HG03521 (cell line): ENCODE data around the gene POU6F2.

Source experiments
- ATAC-seq: cut with Tn5 transposase; IDR thresholded peaks from one replicate; pipeline ENCODE4 v1.9.1; 2021; ENCODE audit warnings: mild to moderate bottlenecking, moderate library complexity; ENCODE audit not compliant: unreplicated experiment

The POU6F2 gene

DNA sequence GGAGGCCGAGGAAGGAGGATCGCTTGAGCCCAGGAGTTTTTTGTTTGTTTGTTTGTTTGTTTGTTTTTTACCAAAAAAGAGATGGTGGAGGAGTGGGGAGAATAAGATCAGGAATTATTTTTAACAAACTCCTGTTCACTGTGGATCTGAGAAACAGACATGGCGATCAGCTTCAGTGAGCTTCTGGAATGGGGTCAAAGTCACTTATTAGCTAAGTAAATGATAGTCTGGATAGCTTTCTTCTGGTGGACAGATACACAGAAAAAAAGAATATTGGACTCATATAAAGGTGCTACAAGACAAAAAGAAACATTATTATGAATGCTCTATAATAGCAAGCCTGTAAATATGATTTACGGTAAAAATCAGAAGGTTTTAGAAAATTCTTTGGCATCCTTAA lies 85.1 kb downstream of the POU6F2 start:
- no peak for ATAC-seq

DNA sequence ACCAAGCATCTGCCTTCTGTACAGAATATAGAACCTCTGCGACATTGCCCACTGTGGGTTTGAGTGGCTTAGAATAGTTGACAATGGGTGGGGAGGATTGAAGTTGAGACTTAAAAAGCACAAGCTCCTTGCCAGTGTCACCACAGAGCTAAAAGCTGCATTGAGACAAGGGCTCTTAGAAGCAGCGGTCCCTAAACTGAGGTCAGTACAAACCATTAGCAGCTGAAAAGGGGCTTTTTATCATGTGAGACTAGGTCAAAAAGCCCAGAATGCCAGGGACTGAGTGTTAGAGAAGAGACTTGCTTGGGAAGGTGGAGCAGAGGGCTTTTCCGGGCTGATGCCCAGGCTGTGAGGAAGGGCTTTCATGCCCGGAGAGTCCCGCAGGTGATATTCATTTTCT lies 91.3 kb downstream of the POU6F2 start:
- no peak for ATAC-seq

DNA sequence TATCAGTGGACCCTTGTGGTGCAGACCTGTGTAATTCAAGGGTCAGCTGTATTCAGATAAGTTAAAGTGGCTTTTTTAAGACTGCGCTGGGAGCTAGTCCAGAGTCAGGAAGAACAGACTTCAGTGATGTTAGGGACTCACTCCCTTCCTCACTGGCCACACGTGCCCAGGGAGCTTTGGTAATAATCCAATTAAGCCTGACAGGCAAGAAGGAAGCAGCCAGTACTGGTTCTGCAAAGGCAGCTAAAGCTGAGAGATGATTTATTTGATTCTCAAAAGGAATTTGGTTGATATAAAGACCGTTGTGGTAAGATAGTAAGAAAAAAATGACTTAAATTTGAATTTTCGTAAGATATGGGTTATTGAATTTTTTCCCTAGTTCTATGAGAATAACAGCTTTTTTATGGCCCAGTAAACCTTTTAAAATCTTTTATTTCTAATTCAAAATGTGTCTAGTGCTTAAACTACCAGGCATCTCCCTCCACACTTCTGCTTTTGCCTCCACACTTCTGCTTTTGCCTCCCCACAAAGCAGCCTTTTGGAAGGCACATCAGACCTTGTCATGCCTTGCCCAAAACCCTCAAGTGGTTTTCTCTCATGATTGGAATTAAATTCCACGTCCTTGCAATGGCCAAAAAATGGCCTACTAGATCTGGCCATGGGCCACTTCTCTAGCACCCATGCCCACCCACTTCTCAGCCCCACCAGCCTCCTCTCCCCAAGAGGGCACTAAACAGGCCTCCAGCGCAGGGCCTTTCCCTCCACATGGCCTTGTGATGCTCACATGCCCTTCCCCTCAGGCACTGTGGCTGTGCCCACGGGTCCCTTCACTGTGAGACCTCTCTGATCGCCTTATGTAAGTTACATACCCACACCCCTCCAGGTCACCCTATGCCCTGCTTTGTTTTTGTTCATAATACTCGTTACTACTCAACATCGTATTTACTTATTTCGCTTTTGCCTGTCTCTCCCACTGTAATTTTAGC lies 92.5 kb downstream of the POU6F2 start:
- ATAC-seq: no peak

DNA sequence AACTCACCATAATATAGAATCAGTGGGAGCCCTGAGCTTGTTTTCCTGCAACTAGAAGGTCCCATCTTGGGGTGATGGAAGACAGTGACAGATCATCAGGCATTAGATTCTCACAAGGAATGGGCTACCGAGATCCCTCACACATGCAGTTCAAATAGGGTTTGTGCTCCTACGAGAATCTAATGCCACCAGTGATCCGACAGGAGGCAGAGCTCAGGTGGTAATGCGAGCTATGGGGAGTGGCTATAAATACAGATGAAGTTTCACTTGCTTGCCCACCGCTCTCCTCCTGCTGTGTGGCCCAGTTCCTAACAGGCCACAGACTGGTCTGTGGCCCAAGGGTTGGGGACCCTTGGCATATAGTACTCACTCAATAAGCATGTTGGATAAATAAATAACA lies 93.4 kb downstream of the POU6F2 start:
- ATAC-seq: no peak

DNA sequence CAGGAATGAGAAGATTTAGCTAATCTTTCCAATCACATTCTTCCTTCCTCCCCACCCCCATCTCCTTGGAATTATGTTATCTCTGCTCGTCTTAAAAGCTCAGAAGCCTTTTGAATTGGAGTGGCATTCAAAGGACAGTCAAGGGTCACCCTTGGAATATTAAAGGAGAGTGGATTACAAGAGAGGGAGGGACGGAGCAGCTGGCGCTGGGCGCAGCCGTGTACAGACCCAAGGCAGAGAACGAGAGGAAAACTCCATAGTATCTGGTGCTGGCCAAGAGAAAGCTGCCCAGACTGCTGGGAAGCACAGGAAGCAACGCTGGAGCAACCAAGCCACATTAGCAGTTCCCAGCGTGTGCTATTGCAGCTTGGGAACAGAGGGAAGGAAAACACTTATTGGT lies 95.7 kb downstream of the POU6F2 start:
- no peak for ATAC-seq

DNA sequence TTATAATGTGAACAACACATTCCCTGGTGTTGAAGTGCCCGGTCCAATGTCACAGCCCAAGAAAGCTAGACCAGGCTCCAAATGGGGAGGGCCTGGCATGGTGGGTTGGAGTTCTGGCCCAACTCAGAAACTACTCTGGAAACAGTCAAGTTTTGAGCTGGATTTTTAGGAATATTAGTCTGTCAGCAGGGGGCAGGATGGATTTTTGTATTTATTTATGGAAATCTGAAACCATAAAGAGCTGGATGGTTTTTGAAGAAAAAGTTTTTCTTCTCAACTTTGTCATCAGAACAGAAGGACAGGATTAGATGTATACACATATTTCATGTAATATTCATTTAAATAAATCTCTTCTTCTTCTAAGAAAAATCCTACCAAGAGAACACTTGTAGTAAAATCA lies 97.5 kb downstream of the POU6F2 start:
- no peak for ATAC-seq

DNA sequence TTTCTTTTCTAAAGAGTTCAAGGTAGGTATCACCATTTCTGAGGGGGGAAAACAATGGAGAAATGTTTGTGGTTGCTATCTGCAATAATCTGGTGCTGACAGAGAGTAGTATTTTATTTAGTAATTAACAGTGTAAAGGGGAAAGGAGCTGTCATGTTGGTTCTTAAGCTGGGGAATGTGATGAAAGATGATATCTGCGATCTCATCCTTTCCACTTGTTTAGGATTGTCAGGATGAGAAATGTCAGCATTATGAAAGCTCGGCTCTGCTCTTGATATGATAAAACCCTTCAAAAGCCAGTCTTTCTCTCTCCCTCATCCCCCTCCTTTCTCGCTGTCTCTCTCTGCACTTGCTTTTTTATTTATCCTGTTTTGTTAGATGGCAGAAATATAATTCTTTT lies 106.1 kb downstream of the POU6F2 start:
- ATAC-seq: no peak

DNA sequence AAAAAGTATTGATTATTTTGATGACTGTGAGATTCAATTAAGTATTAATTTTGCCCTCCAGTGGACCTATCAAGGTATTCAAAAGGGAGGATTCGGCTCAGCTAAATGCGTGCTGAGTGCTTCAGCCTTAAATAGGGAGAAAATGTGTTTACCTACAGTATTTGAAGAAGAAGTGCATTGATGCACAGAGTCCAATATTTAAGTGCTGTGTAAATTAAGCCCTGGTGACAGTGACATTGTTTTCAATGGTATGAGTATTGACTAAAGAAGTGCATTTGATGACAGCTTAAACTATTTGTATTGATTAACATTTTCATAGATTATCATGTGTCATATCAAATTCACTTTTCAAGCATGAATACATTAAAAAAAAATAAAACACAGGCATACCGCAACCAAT lies 106.6 kb downstream of the POU6F2 start:
- no peak for ATAC-seq

DNA sequence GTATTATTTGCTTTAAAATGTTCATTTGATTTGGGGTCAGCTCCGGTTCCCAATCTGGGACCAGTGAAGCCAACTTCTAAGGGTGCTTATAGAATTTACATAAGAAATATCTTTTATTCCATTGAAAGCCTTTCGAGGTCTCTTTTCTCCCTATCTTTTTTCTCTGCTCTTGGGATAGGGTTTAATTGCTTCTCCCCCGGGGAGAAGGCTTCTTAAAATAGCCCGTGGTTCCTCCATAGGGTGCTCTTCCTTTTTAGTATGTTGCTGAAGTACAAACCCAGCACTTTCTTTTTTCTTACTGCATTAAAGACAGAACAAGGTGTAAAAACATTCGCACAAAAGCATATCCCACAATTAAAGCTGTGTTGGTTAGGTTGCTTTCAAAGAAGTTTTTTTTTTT lies 107.5 kb downstream of the POU6F2 start:
- ATAC-seq: no peak

DNA sequence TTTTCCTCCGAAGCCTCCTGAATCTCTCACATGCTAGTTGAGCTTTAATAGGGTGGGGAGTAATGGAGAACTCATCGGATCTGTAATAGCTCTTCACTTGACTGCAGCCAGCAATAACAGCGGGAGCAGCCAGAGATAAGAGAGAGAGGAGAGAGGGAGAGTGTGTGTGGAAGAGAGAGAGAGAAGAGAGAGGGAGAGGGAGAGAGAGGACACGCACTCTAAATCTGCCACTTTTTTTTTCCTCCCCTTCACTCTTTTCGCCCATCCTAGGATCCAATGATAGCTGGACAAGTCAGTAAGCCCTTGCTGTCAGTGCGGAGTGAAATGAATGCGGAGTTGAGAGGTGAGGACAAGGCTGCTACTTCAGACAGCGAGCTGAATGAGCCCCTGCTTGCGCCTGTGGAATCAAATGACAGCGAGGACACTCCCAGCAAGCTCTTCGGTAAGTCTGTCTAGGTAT lies 107.9 kb downstream of the POU6F2 start:
- no peak for ATAC-seq

DNA sequence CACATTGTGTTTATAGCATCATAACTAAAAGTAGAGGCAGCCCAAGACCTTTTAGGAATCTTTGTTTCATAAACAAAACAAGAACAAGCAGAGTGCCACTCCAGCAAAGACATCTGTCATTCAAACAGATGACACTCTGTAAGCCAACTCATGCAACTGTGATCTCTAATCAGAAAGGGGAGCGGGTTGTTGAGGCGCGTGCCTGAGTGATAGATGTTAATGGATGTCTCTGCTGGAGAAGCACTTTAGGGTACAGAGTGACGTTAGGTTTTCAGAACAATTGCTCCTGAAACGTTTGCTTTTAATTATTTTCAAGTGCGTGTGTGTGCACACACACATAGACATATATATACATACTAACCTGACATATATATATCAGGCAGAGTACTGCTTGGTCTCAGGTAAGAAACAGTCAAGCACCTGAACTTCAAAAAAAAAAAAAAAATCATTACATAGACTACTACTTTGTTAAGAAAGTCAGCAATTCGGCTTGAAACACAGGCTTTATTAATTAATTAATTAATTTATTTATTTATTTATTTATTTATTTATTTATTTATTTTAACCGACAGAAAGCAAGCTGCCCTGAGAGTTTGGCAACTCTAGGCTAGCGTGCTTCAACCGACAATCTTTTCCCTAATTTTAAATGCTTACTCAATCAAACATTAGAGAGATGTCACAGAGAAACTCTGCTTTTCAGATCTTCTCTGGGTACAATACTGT lies 109.1 kb downstream of the POU6F2 start:
- ATAC-seq: no peak

DNA sequence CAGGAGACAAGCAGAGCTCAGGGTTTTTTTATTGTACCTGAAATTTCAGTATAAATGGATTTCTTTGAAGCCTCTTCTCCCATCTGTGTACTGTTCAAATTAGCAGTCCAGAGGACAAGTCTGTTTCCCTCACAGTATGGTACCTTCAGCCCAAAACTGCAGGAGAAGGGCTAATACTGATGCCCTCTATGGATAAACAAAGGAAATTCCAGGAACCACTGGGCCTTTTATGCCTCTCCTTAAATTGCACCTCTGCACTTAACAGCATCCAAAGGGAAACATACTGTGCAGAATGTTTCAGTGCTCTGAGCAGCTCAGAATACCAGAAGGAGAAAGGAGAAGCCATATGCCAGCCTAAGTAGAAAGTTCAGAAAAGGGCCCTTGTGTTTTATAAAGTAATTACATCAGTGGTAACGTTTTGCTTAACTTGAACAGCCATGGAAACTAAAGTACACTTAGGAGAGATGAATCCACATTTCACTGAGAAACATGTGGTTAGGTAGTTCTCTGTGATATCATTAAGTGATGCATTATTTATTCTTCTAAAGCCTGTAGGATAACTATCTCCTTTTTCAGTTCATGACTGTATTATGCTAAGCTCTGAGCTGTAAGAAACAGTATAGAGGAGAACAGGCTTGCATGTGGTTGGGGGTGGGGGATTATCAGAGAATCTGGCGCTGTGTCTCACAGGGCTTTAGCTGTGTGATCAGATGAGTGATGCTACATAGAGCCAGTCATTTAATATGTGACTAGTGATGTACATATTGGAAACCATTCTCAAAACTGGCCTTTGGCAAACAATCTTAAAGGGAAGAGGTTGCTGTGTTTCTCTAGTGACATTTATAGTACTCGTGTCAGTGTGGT lies 111.3 kb downstream of the POU6F2 start:
- ATAC-seq: no peak

DNA sequence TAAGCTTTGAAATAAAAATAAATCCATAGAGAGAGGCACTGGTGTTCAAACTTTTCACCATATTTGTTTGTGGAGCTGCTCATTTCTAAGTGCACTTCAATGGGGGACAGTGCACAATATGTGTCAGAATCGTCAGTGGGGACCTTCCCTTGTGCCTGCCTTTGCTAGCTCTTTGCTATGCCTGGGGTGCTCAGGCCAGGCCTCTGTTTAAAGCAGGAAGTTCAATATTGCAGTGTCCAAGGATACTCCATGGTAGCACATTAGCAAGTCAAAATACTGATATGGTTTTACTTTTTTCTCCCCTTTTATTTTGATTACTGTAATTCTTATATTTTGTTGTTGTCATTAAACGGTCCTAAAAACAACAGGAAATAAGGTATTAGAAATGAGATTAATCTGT lies 113.4 kb downstream of the POU6F2 start:
- no peak for ATAC-seq

DNA sequence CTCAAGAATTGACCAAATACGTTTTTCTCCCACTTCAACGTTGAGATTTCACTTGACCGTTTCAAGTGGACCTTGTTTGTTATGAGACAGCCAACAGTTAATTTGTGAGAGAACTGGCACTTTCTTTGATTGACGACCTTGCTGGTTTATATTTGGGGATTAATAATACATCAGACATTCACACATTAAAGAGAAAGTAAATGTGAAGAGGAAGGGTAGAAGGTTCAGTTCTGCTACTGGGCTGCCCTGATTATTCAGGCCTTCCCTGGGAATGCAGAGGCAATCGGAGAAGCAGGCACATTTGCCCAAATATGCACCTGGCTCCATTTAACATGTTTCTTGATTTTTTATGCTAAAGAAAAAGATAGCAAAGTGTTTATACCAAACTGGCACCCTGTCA lies 114.1 kb downstream of the POU6F2 start:
- ATAC-seq: no peak

DNA sequence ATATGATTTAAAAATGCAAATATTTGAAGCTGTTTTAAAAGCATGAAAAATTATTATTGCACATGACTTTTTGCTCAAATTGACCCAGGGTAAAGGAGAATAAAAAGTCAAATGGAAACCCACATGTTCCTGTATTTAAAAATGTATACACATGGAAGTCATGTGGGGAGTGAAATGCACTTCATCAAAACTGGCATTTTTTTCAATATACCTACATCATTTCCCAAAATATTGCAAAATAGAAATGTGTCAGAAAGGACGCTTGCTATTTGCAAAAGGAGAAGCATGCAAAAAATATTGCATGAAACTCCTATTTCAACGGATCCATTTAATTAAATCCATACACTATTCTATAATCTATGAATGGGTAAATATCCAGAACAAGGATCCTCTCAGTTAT lies 117.0 kb downstream of the POU6F2 start:
- no peak for ATAC-seq

DNA sequence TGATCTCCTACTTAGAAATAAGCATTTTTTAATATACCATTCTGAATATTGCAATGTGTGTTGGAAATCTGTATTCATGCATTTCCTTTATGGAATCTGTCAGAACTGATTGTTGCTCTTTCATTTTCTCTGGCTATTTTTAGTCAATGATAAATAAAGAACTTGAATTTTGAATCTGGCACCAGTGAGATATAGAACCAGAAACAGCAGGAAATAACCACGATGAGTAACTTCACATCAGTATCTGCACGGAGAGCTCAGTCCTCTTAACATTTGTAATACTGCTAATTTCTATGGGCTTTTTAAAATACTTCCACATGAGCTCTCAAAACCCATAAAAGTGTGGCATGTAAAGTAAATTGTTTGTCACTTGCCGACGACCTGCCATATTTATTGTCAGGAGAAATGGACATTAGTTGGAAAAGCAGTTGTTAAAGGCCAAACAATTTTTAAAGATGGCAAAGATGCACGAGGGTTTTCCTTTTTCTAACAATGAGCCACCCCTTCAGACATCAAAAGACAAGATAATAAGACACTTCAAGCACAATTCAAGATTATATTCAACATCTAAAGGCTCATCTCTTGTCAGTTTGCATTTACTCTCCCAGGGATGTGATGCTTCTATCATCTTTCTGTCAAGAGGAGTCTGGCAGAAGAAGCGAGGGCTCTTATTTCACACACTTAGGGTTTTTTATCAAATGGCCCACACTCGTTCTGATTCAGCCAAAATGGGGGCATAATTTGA lies 118.3 kb downstream of the POU6F2 start:
- no peak for ATAC-seq

DNA sequence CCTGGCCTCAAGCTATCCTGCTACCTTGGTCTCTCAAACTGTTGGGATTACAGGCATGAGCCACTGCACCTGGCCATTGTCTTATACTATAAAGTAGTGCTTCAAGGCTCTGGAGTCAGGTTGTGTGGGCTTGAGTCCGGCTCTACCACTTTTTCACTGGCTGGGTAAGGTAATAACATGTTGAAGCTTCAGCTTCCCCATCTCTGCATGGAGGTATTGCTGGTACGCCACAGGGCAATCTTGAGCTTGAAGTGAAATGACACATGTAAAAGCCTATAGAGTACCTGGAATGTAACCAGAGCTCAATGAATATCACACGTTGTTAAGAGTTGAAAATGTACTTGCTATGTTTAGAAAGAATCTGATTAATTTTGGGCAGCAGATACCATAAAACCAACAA lies 120.8 kb downstream of the POU6F2 start:
- ATAC-seq: no peak

DNA sequence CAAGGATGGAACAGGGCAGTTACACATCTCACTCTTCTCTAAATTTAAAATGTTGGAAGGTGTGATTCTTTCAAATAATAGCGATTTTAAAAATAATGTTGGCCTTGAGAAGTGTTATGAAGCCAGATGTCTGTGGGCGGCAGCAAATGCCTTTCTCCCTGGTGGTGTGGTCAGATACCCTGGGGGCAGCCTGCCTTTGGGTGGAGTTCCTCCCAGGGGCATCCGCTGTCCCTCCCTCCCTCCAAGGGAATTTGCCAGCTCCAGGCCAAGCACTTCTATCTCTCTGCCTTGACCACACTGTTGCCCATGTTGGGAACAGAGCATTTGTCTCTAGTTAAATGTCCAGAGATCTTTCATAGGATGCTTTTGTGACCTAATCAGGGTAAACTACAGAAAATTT lies 121.4 kb downstream of the POU6F2 start:
- no peak for ATAC-seq

DNA sequence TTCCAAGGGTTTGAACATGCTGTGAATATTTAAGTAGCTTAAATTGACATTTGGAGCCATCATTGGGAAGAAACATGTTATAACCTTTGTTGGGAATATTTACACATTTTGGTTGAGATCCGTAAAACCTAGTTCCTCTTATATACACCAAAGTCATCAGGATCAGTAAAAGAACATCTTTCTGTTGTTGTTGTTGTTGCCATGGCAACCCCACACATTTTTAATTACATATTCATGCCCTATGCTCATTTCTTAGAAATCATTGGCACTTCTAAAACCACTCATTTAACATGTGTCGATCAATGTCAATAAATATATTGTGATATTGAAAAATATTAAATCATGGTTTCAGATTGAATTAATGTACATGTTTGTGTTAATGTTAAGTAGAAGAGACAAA lies 122.6 kb downstream of the POU6F2 start:
- no peak for ATAC-seq

DNA sequence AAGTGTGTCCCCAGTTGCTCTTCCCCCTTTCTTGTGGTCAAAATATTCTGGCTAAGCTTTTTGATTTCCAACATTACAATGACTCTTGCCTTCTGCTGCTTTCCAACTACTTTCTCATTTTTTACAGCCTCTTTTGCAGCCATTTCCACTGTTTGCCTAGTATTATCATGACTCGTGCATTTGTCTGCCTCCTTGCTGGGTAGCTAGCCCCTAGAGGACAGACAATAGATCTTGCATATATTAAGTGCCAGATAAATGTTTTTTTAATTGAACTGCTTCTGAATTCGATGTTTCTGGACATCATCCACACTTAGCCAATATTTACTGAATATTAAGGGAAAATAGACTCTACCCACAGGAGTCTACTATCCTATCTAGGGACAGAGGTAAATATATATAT lies 124.5 kb downstream of the POU6F2 start:
- no peak for ATAC-seq
